Cerebellar cortex (tissue), 1 donor: ENCODE results near the gene FAM110A.
"Not testable (repeated sequence)": the region's sequence is repeated elsewhere in the genome, so short reads cannot be mapped to it uniquely, and the experiment has no call there.

Source experiments
- DNase-seq: peaks from one replicate; pipeline ENCODE4 v3.0.0-alpha.2; 2015; ENCODE audit warnings: low spot score

The FAM110A gene

GRCh38 chr20:823574-823902 is 10.0 kb upstream of the FAM110A start:
- no peak for DNase-seq

GRCh38 chr20:824490-824889 is 9.0 kb upstream of the FAM110A start:
- no peak for DNase-seq

GRCh38 chr20:824916-825315 is 8.6 kb upstream of the FAM110A start:
- DNase-seq: no peak

GRCh38 chr20:825710-826421 is 7.6 kb upstream of the FAM110A start:
- no peak for DNase-seq

GRCh38 chr20:826695-827323 is 6.7 kb upstream of the FAM110A start:
- no peak for DNase-seq

- DNase-seq: not testable (repeated sequence)
Measured at GRCh38 chr20:827981-828380, 5.5 kb upstream of the FAM110A start.

GRCh38 chr20:828987-829386 is 4.5 kb upstream of the FAM110A start:
- DNase-seq: no peak

GRCh38 chr20:829551-829950 is 4.0 kb upstream of the FAM110A start:
- DNase-seq: no peak

GRCh38 chr20:830011-830521 is 3.4 kb upstream of the FAM110A start:
- DNase-seq: no peak

GRCh38 chr20:831251-831650 is 2.3 kb upstream of the FAM110A start:
- DNase-seq: no peak

GRCh38 chr20:831956-832355 is 1.6 kb upstream of the FAM110A start:
- no peak for DNase-seq

GRCh38 chr20:833121-833449 is 430 bp upstream of the FAM110A start:
- DNase-seq: no peak

GRCh38 chr20:834151-834746 is 734 bp downstream of the FAM110A start:
- DNase-seq: no peak

- no peak for DNase-seq
Measured at GRCh38 chr20:835608-836045, 2.1 kb downstream of the FAM110A start.

GRCh38 chr20:836190-836589 is 2.7 kb downstream of the FAM110A start:
- DNase-seq: no peak

GRCh38 chr20:839015-839414 is 5.5 kb downstream of the FAM110A start:
- no peak for DNase-seq

GRCh38 chr20:839626-840025 is 6.1 kb downstream of the FAM110A start:
- no peak for DNase-seq

GRCh38 chr20:840503-840857 is 7.0 kb downstream of the FAM110A start:
- DNase-seq: no peak

- no peak for DNase-seq
Measured at GRCh38 chr20:840858-841567, 7.5 kb downstream of the FAM110A start.

- no peak for DNase-seq
Measured at GRCh38 chr20:841568-842546, 8.3 kb downstream of the FAM110A start.

- no peak for DNase-seq
Measured at GRCh38 chr20:842547-842940, 9.0 kb downstream of the FAM110A start.

- DNase-seq: no peak
Measured at GRCh38 chr20:843912-844311, 10.4 kb downstream of the FAM110A start.
